Liver (tissue), 9 donors: ENCODE measurements around the gene LAG3. TPM values are rescaled to one million over a fixed set of nuclear protein-coding genes. Genes with fewer than 3 reads are reported as not detected.
A peak's percentile ranks its signal among the peaks of the same experiment; 100 is the strongest.

ENCODE experiments used
- DNase-seq: peaks from one replicate; pipeline ENCODE4 v3.0.0-alpha.2; 2017; ENCODE audit warnings: low spot score
- H3K27ac ChIP-seq, 2 donors: one replicate each; pipeline ENCODE4 v1.7.0; 2013; ENCODE audit warnings: inconsistent platforms in 2 of 2, low read length in 2 of 2, control low read depth in 1 of 2, low read depth in 1 of 2, mild to moderate bottlenecking in 1 of 2
- H3K27me3 ChIP-seq, 4 donors: one replicate each; pipeline versions ENCODE4 v1.6.1 to v1.7.0; 2013; ENCODE audit warnings: low read length in 3 of 4, inconsistent platforms in 1 of 4, mild to moderate bottlenecking in 1 of 4, moderate library complexity in 1 of 4; ENCODE audit not compliant: control insufficient read depth in 4 of 4, insufficient read depth in 4 of 4
- H3K36me3 ChIP-seq, 4 donors: one replicate each; pipeline versions ENCODE4 v1.6.1 to v1.7.0; 2013; ENCODE audit warnings: low read length in 3 of 4, mild to moderate bottlenecking in 3 of 4, low read depth in 1 of 4, moderate library complexity in 1 of 4; ENCODE audit not compliant: control insufficient read depth in 4 of 4, insufficient read depth in 3 of 4
- H3K4me1 ChIP-seq, 4 donors: one replicate each; pipeline versions ENCODE4 v1.6.1 to v1.7.0; 2013; ENCODE audit warnings: low read length in 3 of 4, mild to moderate bottlenecking in 3 of 4, moderate library complexity in 1 of 4; ENCODE audit not compliant: control insufficient read depth in 4 of 4, insufficient read depth in 4 of 4
- H3K4me3 ChIP-seq, 3 donors: one replicate each; pipeline versions ENCODE4 v1.6.1 to v1.7.0; 2013; ENCODE audit warnings: low read length in 3 of 3, control low read depth in 1 of 3, low read depth in 1 of 3, mild to moderate bottlenecking in 1 of 3
- H3K9ac ChIP-seq, 2 donors: one replicate each; pipeline ENCODE4 v1.7.0; 2013; ENCODE audit warnings: low read length in 2 of 2, mild to moderate bottlenecking in 2 of 2, moderate library complexity in 2 of 2, control low read depth in 1 of 2, low read depth in 1 of 2
- H3K9me3 ChIP-seq, 4 donors: one replicate each; pipeline versions ENCODE4 v1.6.1 to v1.7.0; 2013; ENCODE audit warnings: low read length in 3 of 4; ENCODE audit not compliant: control insufficient read depth in 4 of 4
- ATF3 ChIP-seq: IDR thresholded peaks from 2 replicates; pipeline ENCODE4 v1.6.1; 2016; ENCODE audit warnings: antibody characterized with exemption
- CTCF ChIP-seq: fragments of 150-350 bp; IDR thresholded peaks from 2 replicates; pipeline ENCODE4 v1.5.1; 2017; ENCODE audit warnings: improper control_type of control experiment, low read depth, low read length; ENCODE audit not compliant: missing input control
- EGR1 ChIP-seq, 2 donors: IDR thresholded peaks; 2 replicates each; pipeline ENCODE4 v1.6.1; 2016 to 2018; ENCODE audit warnings: antibody characterized with exemption in 2 of 2, low read depth in 2 of 2
- FOXA1 ChIP-seq: IDR thresholded peaks from 2 replicates; pipeline ENCODE4 v1.6.1; 2016; ENCODE audit warnings: antibody characterized with exemption
- FOXA2 ChIP-seq: IDR thresholded peaks from 2 replicates; pipeline ENCODE4 v1.6.1; 2016; ENCODE audit warnings: antibody characterized with exemption
- GABPA ChIP-seq, 2 donors: IDR thresholded peaks in 1 of 2; conservative IDR thresholded peaks in 1 of 2; 2 replicates each; pipeline ENCODE4 v1.6.1; 2016; ENCODE audit warnings: antibody characterized with exemption in 2 of 2, mild to moderate bottlenecking in 1 of 2, moderate library complexity in 1 of 2
- HNF4A ChIP-seq, 2 donors: conservative IDR thresholded peaks; 2 replicates each; pipeline ENCODE4 v1.6.1; 2016; ENCODE audit warnings: antibody characterized with exemption in 2 of 2, mild to moderate bottlenecking in 2 of 2
- HNF4G ChIP-seq: IDR thresholded peaks from 2 replicates; pipeline ENCODE4 v1.6.1; 2016; ENCODE audit warnings: antibody characterized with exemption
- JUND ChIP-seq, 2 donors: IDR thresholded peaks; 2 replicates each; pipeline ENCODE4 v1.6.1; 2016; ENCODE audit warnings: antibody characterized with exemption in 2 of 2
- NR2F2 ChIP-seq: IDR thresholded peaks from 2 replicates; pipeline ENCODE4 v1.6.1; 2016; ENCODE audit warnings: antibody characterized with exemption
- RAD21 ChIP-seq, 2 donors: IDR thresholded peaks; 2 replicates each; pipeline ENCODE4 v1.6.1; 2016; ENCODE audit warnings: antibody characterized with exemption in 2 of 2, mild to moderate bottlenecking in 2 of 2
- RXRA ChIP-seq, 2 donors: IDR thresholded peaks; 2 replicates each; pipeline ENCODE4 v1.6.1; 2017 to 2018; ENCODE audit warnings: antibody characterized with exemption in 2 of 2, mild to moderate bottlenecking in 1 of 2
- SP1 ChIP-seq: IDR thresholded peaks from 2 replicates; pipeline ENCODE4 v1.6.1; 2018; ENCODE audit warnings: antibody characterized with exemption, mild to moderate bottlenecking
- TAF1 ChIP-seq: conservative IDR thresholded peaks from 2 replicates; pipeline ENCODE4 v1.6.1; 2016; ENCODE audit warnings: antibody characterized with exemption, mild to moderate bottlenecking
- YY1 ChIP-seq: IDR thresholded peaks from 2 replicates; pipeline ENCODE4 v1.6.1; 2016; ENCODE audit warnings: antibody characterized with exemption, mild to moderate bottlenecking
- ZBTB33 ChIP-seq: IDR thresholded peaks from 2 replicates; pipeline ENCODE4 v1.6.1; 2016; ENCODE audit warnings: antibody characterized with exemption
- WGBS: extraction: QIAGEN DNeasy Blood & Tissue Kit; methylation state at CpG from one replicate; pipeline ENCODE4 v1.1.7; 2013; 5-methylcytosine and 5-hydroxymethylcytosine counted together
- polyA plus RNA-seq, 2 donors: library from polyadenylated mRNA; stranded (reverse) in 1 of 2; unstranded in 1 of 2; fragments of 200-250 nt in 1 of 2; fragments of >200 nt in 1 of 2; fragmentation: Nextera tagmentation in 1 of 2; extraction: Ambion mirVana in 1 of 2; gene quantifications; one replicate each; pipeline versions ENCODE4 v1.2.1 to v1.2.3, GENCODE V29; 2013 to 2015
- total RNA-seq, 2 donors: library from RNA; depleted of rRNA; stranded (reverse); fragments of >200 nt; gene quantifications; one replicate each; pipeline ENCODE4 v1.2.3, GENCODE V29; 2014
- donor health status: healthy.
- donor health status: healthy.
- donor health status: healthy.
- donor health status: healthy.
- donor health status: healthy.

The LAG3 gene
- total and polyA plus RNA-seq, 4 donors, result 0.14 to 1.2 (median 0.47) TPM

- peak overlapping the region; percentile 76 to 82 for H3K27ac ChIP-seq
- peaks cover 2 to 15% (median 7%) of the 10 kb centered on the region in 4 donors for H3K4me1 ChIP-seq
- peak overlapping the region; percentile 15 to 49 for H3K9ac ChIP-seq
- H3K27me3 ChIP-seq, result no peaks in the 10 kb centered on the region
- 27% methylated on average over 10 of the region's 10 CpGs for WGBS
- DNase-seq, result no peak
- H3K9me3 ChIP-seq, result no peaks in the 10 kb centered on the region
- H3K36me3 ChIP-seq, result peaks cover 2 to 20% (median 18%) of the 10 kb centered on the region in 4 donors
- H3K4me3 ChIP-seq, result peak overlapping the region; percentile 61 to 87 (median 62)
- no peak for TF ChIP-seq HNF4A (conservative IDR thresholded peaks at IDR 0.05)
These were observed 47.9 kb upstream of the LAG3 start for GRCh38 chr12:6724409-6724797.

GRCh38 chr12:6725350-6725749, 47.0 kb upstream of the LAG3 start:
- Histone ChIP-seq H3K27me3 (no peaks in the 10 kb centered on the region), H3K4me1 (peaks cover 2 to 15% (median 7%) of the 10 kb centered on the region in 4 donors), H3K9me3 (no peaks in the 10 kb centered on the region), H3K9ac (no peak overlapping the region), H3K36me3 (peaks cover 2 to 30% (median 27%) of the 10 kb centered on the region in 4 donors), H3K4me3 (no peak overlapping the region), H3K27ac (no peak overlapping the region)
- 95% methylated on average over 7 of the region's 7 CpGs for WGBS
- DNase-seq, result no peak
- no peak for TF ChIP-seq FOXA2
- no peak for TF ChIP-seq JUND (IDR thresholded peaks at IDR 0.05)
- no peak for TF ChIP-seq TAF1
- no peak for TF ChIP-seq ATF3
- no peak for TF ChIP-seq CTCF
- no peak for TF ChIP-seq SP1
- TF ChIP-seq ZBTB33, result no peak
- no peak for TF ChIP-seq GABPA (IDR thresholded peaks at IDR 0.05 in 1 of 2, conservative IDR thresholded peaks at IDR 0.05 in 1 of 2)
- TF ChIP-seq NR2F2, result no peak
- TF ChIP-seq RXRA (IDR thresholded peaks at IDR 0.05), result no peak
- TF ChIP-seq RAD21 (IDR thresholded peaks at IDR 0.05), result no peak
- TF ChIP-seq FOXA1, result no peak
- TF ChIP-seq HNF4G, result no peak
- TF ChIP-seq YY1, result no peak

- H3K9me3 ChIP-seq, result no peaks in the 10 kb centered on the region
- 96% methylated on average over 18 of the region's 18 CpGs for WGBS
- no peak overlapping the region for H3K27ac ChIP-seq
- no peak overlapping the region for H3K4me3 ChIP-seq
- H3K27me3 ChIP-seq, result no peaks in the 10 kb centered on the region
- no peak for DNase-seq
- H3K9ac ChIP-seq, result no peak overlapping the region
- peaks cover 7 to 44% (median 42%) of the 10 kb centered on the region in 4 donors for H3K36me3 ChIP-seq
- peaks cover 2 to 8% (median 6%) of the 10 kb centered on the region in 4 donors for H3K4me1 ChIP-seq
- TF ChIP-seq EGR1 (IDR thresholded peaks at IDR 0.05; ENCODE audit: low read depth in 2 of 2) (no peak), ZBTB33 (no peak), GABPA (IDR thresholded peaks at IDR 0.05 in 1 of 2, conservative IDR thresholded peaks at IDR 0.05 in 1 of 2) (no peak), ATF3 (no peak), CTCF (no peak), TAF1 (no peak), JUND (IDR thresholded peaks at IDR 0.05) (no peak)
These were observed 43.1 kb upstream of the LAG3 start for GRCh38 chr12:6729186-6729585.
